Measurements from ENCODE around the gene PRKCZ.

PRKCZ gene

GRCh38 chr1:2065699-2066098, 15.5 kb downstream of the PRKCZ start:
- no peak for DNase-seq (ENCODE audit: low read depth)
- TF ChIP-seq CTCF (IDR thresholded peaks at IDR 0.05; ENCODE audit: low read length, missing control alignments): no peak

GRCh38 chr1:2067393-2067792, 17.2 kb downstream of the PRKCZ start:
- H3K4me3 ChIP-seq (replicated peaks; ENCODE audit: low read depth, low read length): no peak overlapping the region
- no peak for TF ChIP-seq CTCF (IDR thresholded peaks at IDR 0.05; ENCODE audit: low read length, missing control alignments)
- DNase-seq (ENCODE audit: low read depth): no peak

More at GRCh38 chr1:2065699-2066098, 15.5 kb downstream of the PRKCZ start:
- H3K4me3 ChIP-seq (replicated peaks; ENCODE audit: low read depth, low read length): no peak overlapping the region

- no peak overlapping the region for H3K4me3 ChIP-seq (replicated peaks; ENCODE audit: low read depth, low read length)
- DNase-seq (ENCODE audit: low read depth): no peak
- no peak for TF ChIP-seq CTCF (IDR thresholded peaks at IDR 0.05; ENCODE audit: low read length, missing control alignments)
These were observed 17.8 kb downstream of the PRKCZ start for GRCh38 chr1:2067981-2068380.

- no peak overlapping the region for H3K4me3 ChIP-seq (replicated peaks; ENCODE audit: low read depth, low read length)
- TF ChIP-seq CTCF (IDR thresholded peaks at IDR 0.05; ENCODE audit: low read length, missing control alignments): no peak
- DNase-seq (ENCODE audit: low read depth): no peak
These were observed 18.7 kb downstream of the PRKCZ start for GRCh38 chr1:2068951-2069350.

GRCh38 chr1:2070016-2070415, 19.8 kb downstream of the PRKCZ start:
- DNase-seq (ENCODE audit: low read depth): no peak
- no peak overlapping the region for H3K4me3 ChIP-seq (replicated peaks; ENCODE audit: low read depth, low read length)
- no peak for TF ChIP-seq CTCF (IDR thresholded peaks at IDR 0.05; ENCODE audit: low read length, missing control alignments)

- TF ChIP-seq CTCF (IDR thresholded peaks at IDR 0.05; ENCODE audit: low read length, missing control alignments): no peak
- DNase-seq (ENCODE audit: low read depth): no peak
- H3K4me3 ChIP-seq (replicated peaks; ENCODE audit: low read depth, low read length): no peak overlapping the region
These were observed 20.8 kb downstream of the PRKCZ start for GRCh38 chr1:2070800-2071530.
